K562 (cell line): Measurements from ENCODE around the gene DBF4B. TPM values are rescaled to one million over a fixed set of nuclear protein-coding genes. Genes with fewer than 3 reads are reported as not detected.

ENCODE experiments used
- ASH1L ChIP-seq: fragments of 450-650 bp; IDR thresholded peaks from 2 replicates; pipeline ENCODE4 v1.6.1; 2018; ENCODE audit warnings: borderline replicate concordance, mild to moderate bottlenecking, low read depth; ENCODE audit not compliant: partially characterized antibody
- FUS ChIP-seq: fragments of 200-400 bp; formaldehyde crosslinking; optimal IDR thresholded peaks from 2 replicates; pipeline ENCODE3; 2017; ENCODE audit warnings: low read depth, low read length
- GATA2 ChIP-seq: sonication (generic); formaldehyde crosslinking; IDR thresholded peaks from 2 replicates; pipeline ENCODE4 v1.4.0; 2020; ENCODE audit warnings: mild to moderate bottlenecking, missing genetic modification reagents
- HCFC1 ChIP-seq: IDR thresholded peaks from 2 replicates; pipeline ENCODE4 v1.6.1; 2012; ENCODE audit warnings: low read depth, low read length, improper control_type of control experiment
- HNRNPL ChIP-seq: fragments of 200-400 bp; formaldehyde crosslinking; IDR thresholded peaks from 2 replicates; pipeline ENCODE4 v1.6.1; 2017; ENCODE audit warnings: low read depth, mild to moderate bottlenecking, low read length
- MTA2 ChIP-seq: fragments of 450-650 bp; IDR thresholded peaks from 2 replicates; pipeline ENCODE4 v1.6.1; 2016; ENCODE audit warnings: low read depth
- PTRF ChIP-seq: fragments of 450-650 bp; IDR thresholded peaks from 2 replicates; pipeline ENCODE4 v1.6.1; 2016; ENCODE audit warnings: mild to moderate bottlenecking, missing genetic modification characterization, missing compliant biosample characterization
- RBM34 ChIP-seq: fragments of 200-400 bp; formaldehyde crosslinking; IDR thresholded peaks from 2 replicates; pipeline ENCODE4 v1.6.1; 2018; ENCODE audit warnings: low read length, borderline replicate concordance; ENCODE audit not compliant: insufficient read depth
- RNF2 ChIP-seq: sonication (generic); IDR thresholded peaks from 2 replicates; pipeline ENCODE4 v1.6.1; 2016
- SMAD1 ChIP-seq: fragments of 150-350 bp; IDR thresholded peaks from 2 replicates; pipeline ENCODE4 v1.6.1; 2014; ENCODE audit warnings: low read length, low read depth; ENCODE audit not compliant: partially characterized antibody
- SRSF7 ChIP-seq: fragments of 200-400 bp; formaldehyde crosslinking; optimal IDR thresholded peaks from 2 replicates; pipeline ENCODE3; 2017; ENCODE audit warnings: mild to moderate bottlenecking, low read depth, low read length
- TBL1XR1 ChIP-seq, 2 experiments: IDR thresholded peaks; 2 replicates each; pipeline ENCODE4 v1.6.1; 2012; ENCODE audit warnings: improper control_type of control experiment in 2 of 2, low read length in 2 of 2, mild to moderate bottlenecking in 1 of 2
- TCF7 ChIP-seq: sonication (generic); IDR thresholded peaks from 2 replicates; pipeline ENCODE4 v1.6.1; 2016; ENCODE audit warnings: antibody characterized with exemption, borderline replicate concordance
- TCF7L2 ChIP-seq: fragments of 150-350 bp; IDR thresholded peaks from 2 replicates; pipeline ENCODE4 v1.6.1; 2016; ENCODE audit warnings: low read depth, mild to moderate bottlenecking, low read length, moderate library complexity
- ZC3H8 ChIP-seq: fragments of 450-650 bp; IDR thresholded peaks from 2 replicates; pipeline ENCODE4 v1.6.1; 2017
- ZNF165 ChIP-seq: fragments of 250-450 bp; sonication (Bioruptor Pico); IDR thresholded peaks from 2 replicates; pipeline ENCODE4 v1.4.0; 2020; ENCODE audit warnings: borderline replicate concordance
- polyA plus RNA-seq, 8 experiments: library from polyadenylated mRNA; depleted of rRNA in 4 of 8; stranded (reverse) in 5 of 8; unstranded in 3 of 8; fragments of >200 nt; fragmentation: Nextera tagmentation in 2 of 8; fragmentation: Illumina TruSeq in 1 of 8; extraction: Ambion mirVana in 2 of 8; extraction: Trizol in 1 of 8; gene quantifications; 2 replicates each; pipeline versions ENCODE4 v1.2.1 to v1.2.3, GENCODE V29; 2011 to 2014; ENCODE audit warnings: inconsistent platforms in 1 of 8, missing spikeins in 1 of 8
- total RNA-seq, 7 experiments: library from RNA; depleted of rRNA in 6 of 7; stranded (reverse); fragments of >200 nt in 6 of 7; fragmentation: Illumina TruSeq in 2 of 7; extraction: Trizol in 2 of 7; gene quantifications; 2 replicates each; pipeline versions ENCODE4 v1.2.1 to v1.2.3, GENCODE V29; 2011 to 2021; ENCODE audit warnings: low replicate concordance in 1 of 7
- TF ChIP-seq, protein P1 (sequence below), 2 experiments: fragments of 450-650 bp in 1 of 2; sonication (generic) in 1 of 2; formaldehyde crosslinking in 1 of 2; IDR thresholded peaks in 1 of 2; conservative IDR thresholded peaks in 1 of 2; 2 replicates each; pipeline versions ENCODE4 v1.6.1 to v1.8.1; 2016 to 2023; ENCODE audit warnings: mild to moderate bottlenecking in 2 of 2, moderate library complexity in 2 of 2, inconsistent platforms in 1 of 2, missing genetic modification reagents in 1 of 2
- TF ChIP-seq, protein P2 (sequence below): sonication (generic); formaldehyde crosslinking; IDR thresholded peaks from 2 replicates; pipeline ENCODE4 v1.8.0; 2022; ENCODE audit warnings: missing genetic modification reagents, mild to moderate bottlenecking, moderate library complexity, borderline replicate concordance
- TF ChIP-seq, protein P3 (sequence below): sonication (generic); formaldehyde crosslinking; IDR thresholded peaks from 2 replicates; pipeline ENCODE4 v1.8.0; 2022; ENCODE audit warnings: missing genetic modification reagents, mild to moderate bottlenecking, borderline replicate concordance
- TF ChIP-seq, protein P4 (sequence below): fragments of 250-450 bp; sonication (Bioruptor Pico); IDR thresholded peaks from 2 replicates; pipeline ENCODE4 v1.8.0; 2021; ENCODE audit warnings: borderline replicate concordance, mild to moderate bottlenecking, moderate library complexity; ENCODE audit not compliant: poor library complexity, severe bottlenecking
- TF ChIP-seq, protein P5 (sequence below): fragments of 450-650 bp; IDR thresholded peaks from 2 replicates; pipeline ENCODE4 v1.6.1; 2016; ENCODE audit warnings: missing biosample characterization, missing genetic modification characterization

The DBF4B gene
- total and polyA plus RNA-seq, 9 of the 15 experiments (the other 6 are each of a cell fraction or from before 2014, with no cell fraction given), result 2.5 to 26.9 (median 14.6) TPM

DNA sequence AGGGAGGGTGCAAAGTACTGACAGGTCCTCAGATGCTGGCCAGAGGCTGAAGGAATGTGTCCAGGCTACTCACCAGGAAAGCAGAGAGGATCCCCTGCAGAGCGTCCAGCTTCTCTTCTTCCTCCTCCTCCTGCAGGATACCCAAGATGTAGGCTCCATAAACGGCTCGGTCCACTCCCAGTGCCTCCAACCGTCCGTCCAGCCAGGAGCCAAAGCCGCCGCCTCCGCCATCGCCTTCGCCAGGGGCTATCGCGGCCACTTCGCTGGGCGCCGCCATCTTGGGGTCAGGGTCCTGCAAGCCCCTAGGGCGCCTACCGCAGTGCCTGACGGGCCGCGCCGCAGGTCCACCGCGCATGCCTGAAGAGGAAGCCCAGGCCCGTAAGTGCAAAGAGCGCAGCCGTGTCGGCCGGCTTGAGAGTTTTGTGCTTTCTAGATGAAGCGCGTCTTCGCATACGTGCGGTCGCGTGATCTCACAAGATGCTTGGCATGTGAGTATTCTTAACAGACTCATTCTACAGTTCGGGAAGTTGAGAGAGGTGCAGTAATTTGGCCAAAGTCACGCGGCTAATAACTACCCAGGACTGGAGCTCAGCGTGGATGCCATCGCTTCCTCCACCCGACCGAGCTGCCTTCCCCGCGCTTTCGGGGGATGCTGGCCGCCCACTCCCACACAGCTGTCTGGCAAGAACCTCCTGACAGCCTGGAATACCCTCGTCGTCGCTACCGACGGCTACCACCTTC lies 18.8 kb upstream of the DBF4B start, which contains the start of gene CCDC43 (continued):
- TF ChIP-seq, protein P1, sequence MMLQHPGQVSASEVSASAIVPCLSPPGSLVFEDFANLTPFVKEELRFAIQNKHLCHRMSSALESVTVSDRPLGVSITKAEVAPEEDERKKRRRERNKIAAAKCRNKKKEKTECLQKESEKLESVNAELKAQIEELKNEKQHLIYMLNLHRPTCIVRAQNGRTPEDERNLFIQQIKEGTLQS (IDR thresholded peaks at IDR 0.05), result no peak
- TF ChIP-seq, protein P1 (CRISPR knock-in tag; conservative IDR thresholded peaks at IDR 0.05), result no peak; the same call in 1 of the 2 replicates
- TF ChIP-seq RNF2, result peak; percentile 24
- TF ChIP-seq RBM34, result no peak
- no peak for TF ChIP-seq SRSF7
- TF ChIP-seq, protein P2, sequence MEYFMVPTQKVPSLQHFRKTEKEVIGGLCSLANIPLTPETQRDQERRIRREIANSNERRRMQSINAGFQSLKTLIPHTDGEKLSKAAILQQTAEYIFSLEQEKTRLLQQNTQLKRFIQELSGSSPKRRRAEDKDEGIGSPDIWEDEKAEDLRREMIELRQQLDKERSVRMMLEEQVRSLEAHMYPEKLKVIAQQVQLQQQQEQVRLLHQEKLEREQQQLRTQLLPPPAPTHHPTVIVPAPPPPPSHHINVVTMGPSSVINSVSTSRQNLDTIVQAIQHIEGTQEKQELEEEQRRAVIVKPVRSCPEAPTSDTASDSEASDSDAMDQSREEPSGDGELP (CRISPR knock-in tag), result peak; percentile 77; the same call in 1 of the 2 replicates
- TF ChIP-seq HCFC1, result peak; percentile 74
- TF ChIP-seq FUS, result peak; percentile 37
- no peak for TF ChIP-seq GATA2
- no peak for TF ChIP-seq PTRF
- peak; percentile 48 for TF ChIP-seq SMAD1
- no peak for TF ChIP-seq HNRNPL
- no peak for TF ChIP-seq ZC3H8
- TF ChIP-seq MTA2, result no peak
- TF ChIP-seq, protein P3, sequence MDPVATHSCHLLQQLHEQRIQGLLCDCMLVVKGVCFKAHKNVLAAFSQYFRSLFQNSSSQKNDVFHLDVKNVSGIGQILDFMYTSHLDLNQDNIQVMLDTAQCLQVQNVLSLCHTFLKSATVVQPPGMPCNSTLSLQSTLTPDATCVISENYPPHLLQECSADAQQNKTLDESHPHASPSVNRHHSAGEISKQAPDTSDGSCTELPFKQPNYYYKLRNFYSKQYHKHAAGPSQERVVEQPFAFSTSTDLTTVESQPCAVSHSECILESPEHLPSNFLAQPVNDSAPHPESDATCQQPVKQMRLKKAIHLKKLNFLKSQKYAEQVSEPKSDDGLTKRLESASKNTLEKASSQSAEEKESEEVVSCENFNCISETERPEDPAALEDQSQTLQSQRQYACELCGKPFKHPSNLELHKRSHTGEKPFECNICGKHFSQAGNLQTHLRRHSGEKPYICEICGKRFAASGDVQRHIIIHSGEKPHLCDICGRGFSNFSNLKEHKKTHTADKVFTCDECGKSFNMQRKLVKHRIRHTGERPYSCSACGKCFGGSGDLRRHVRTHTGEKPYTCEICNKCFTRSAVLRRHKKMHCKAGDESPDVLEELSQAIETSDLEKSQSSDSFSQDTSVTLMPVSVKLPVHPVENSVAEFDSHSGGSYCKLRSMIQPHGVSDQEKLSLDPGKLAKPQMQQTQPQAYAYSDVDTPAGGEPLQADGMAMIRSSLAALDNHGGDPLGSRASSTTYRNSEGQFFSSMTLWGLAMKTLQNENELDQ (CRISPR knock-in tag), result no peak
- TF ChIP-seq TCF7, result no peak
- TF ChIP-seq, protein P4, sequence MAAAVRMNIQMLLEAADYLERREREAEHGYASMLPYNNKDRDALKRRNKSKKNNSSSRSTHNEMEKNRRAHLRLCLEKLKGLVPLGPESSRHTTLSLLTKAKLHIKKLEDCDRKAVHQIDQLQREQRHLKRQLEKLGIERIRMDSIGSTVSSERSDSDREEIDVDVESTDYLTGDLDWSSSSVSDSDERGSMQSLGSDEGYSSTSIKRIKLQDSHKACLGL (CRISPR knock-in tag), result peak; percentile 77
- TF ChIP-seq, protein P5, sequence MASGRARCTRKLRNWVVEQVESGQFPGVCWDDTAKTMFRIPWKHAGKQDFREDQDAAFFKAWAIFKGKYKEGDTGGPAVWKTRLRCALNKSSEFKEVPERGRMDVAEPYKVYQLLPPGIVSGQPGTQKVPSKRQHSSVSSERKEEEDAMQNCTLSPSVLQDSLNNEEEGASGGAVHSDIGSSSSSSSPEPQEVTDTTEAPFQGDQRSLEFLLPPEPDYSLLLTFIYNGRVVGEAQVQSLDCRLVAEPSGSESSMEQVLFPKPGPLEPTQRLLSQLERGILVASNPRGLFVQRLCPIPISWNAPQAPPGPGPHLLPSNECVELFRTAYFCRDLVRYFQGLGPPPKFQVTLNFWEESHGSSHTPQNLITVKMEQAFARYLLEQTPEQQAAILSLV, result no peak
- TF ChIP-seq ZNF165, result no peak
- no peak for TF ChIP-seq TBL1XR1 (IDR thresholded peaks at IDR 0.05; ENCODE audit: low read length in 2 of 2)
- no peak for TF ChIP-seq ASH1L
- 0 out of 2 replicates have a peak, but pooled peaks have one; percentile 46 for TF ChIP-seq TCF7L2
